ENCODE measurements around the gene EEF2.

DNA sequence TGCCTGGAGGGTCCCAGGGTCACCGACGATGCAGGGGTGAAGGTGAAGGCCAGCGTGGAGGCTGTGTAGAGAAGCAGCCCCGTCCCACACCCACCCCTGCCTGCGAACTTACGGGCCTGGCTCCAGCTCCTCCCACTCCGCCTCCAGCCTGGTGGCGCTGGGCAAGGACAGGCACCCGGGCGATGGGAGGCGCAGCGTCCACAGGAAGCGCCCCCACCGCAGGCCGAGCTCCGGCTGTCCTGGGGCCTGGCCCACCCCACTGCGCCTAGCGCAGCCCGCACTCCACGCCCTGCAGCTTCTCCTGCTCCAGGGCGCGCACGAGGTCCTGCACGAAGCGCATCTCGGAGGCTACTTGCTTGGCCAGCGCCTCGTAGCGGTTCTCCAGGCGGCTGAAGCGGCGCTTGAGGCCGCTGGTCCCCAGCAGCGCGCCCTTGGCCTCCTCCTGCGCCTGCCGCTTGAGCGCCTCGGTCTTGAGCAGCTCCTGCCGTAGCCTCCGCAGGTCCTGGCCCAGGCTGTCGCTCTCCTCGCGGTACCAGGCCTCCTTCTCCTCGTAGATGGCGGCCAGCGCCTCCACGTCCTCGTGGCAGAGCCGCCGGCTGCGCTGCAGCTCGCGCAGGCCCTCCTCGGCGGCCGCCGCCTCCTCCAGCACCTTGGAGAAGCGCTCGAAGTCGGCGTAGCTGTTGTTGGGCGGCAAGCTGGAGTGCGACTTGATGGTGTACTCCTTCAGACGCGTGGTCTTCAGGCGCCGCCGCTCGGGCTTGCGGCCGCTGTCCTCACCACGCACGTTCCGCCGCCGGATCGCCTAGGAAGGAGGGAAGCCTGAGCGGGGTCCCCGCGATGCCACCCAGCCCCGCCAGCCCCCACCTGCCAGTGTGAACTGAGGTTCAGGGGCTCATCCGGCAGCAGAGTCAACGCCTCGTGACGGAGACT is 26.2 kb downstream of the EEF2 start:
- TF ChIP-seq RAD21 (IDR thresholded peaks at IDR 0.05; ENCODE audit: low read depth) (no peak), EP300 (IDR thresholded peaks at IDR 0.05; ENCODE audit: borderline replicate concordance) (no peak), USF1 (IDR thresholded peaks at IDR 0.05) (no peak), REST (IDR thresholded peaks at IDR 0.05; ENCODE audit: low read depth) (no peak), CREB1 (IDR thresholded peaks at IDR 0.05; ENCODE audit: low read depth) (no peak), CEBPB (IDR thresholded peaks at IDR 0.05) (no peak), NFIC (IDR thresholded peaks at IDR 0.05) (no peak), TCF12 (IDR thresholded peaks at IDR 0.05; ENCODE audit: low read depth) (no peak)
- TF ChIP-seq, protein P1, sequence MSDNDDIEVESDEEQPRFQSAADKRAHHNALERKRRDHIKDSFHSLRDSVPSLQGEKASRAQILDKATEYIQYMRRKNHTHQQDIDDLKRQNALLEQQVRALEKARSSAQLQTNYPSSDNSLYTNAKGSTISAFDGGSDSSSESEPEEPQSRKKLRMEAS (IDR thresholded peaks at IDR 0.05), result no peak

Measured in Ishikawa (cell line).